Stimulated activated CD4-positive, alpha-beta T cell treated with anti-CD3 and anti-CD28 coated beads, Interleukin-15, amount 100 ng/mL, for 24 hours (primary cell): ENCODE results near the gene CHD9NB.

Experiments used
- DNase-seq: peaks from one replicate; pipeline ENCODE4 v3.0.0-alpha.2; 2020

CHD9NB gene

GRCh38 chr16:53022374-53022773 is 30.3 kb downstream of the CHD9NB start:
- peak; percentile 12 for DNase-seq

- no peak for DNase-seq
These were observed 33.8 kb downstream of the CHD9NB start for GRCh38 chr16:53018834-53019416.

GRCh38 chr16:53014287-53014686 is 38.4 kb downstream of the CHD9NB start:
- no peak for DNase-seq

- peak; percentile 3 for DNase-seq
These were observed 45.6 kb downstream of the CHD9NB start for GRCh38 chr16:53007095-53007494.

- DNase-seq = no peak
These were observed 54.8 kb downstream of the CHD9NB start for GRCh38 chr16:52997922-52998321.

- DNase-seq = no peak
These were observed 57.8 kb downstream of the CHD9NB start for GRCh38 chr16:52994942-52995341.

- DNase-seq = no peak
These were observed 59.5 kb downstream of the CHD9NB start for GRCh38 chr16:52993179-52993578.

GRCh38 chr16:52991572-52991971 is 61.1 kb downstream of the CHD9NB start:
- DNase-seq = no peak
